Kidney (tissue), 14 donors: ENCODE results near the gene ZNF792. TPM values are rescaled to one million over a fixed set of nuclear protein-coding genes. Genes with fewer than 3 reads are reported as not detected.
"Not testable (repeated sequence)": the region's sequence is repeated elsewhere in the genome, so short reads cannot be mapped to it uniquely, and the experiment has no call there.

ENCODE experiments used
- DNase-seq, 5 donors: peaks; one replicate each; pipeline ENCODE4 v3.0.0-alpha.2; 2013 to 2020
- FAIRE-seq: peaks from 2 replicates; lab custom pipeline; 2012; peaks lifted over from hg19 to GRCh38; lab: Jason Lieb, UNC
- H3K27ac ChIP-seq, 2 donors: one replicate each; pipeline ENCODE4 v1.7.0; 2013; ENCODE audit warnings: low read depth in 2 of 2, low read length in 2 of 2, inconsistent platforms in 1 of 2
- H3K27me3 ChIP-seq: one replicate; pipeline ENCODE4 v1.7.1; 2013; ENCODE audit warnings: low read length, inconsistent platforms; ENCODE audit not compliant: control insufficient read depth, insufficient read depth
- H3K36me3 ChIP-seq, 3 donors: one replicate each; pipeline versions ENCODE4 v1.7.0 to v1.7.1; 2013; ENCODE audit warnings: low read length in 3 of 3, control low read depth in 1 of 3, inconsistent platforms in 1 of 3; ENCODE audit not compliant: insufficient read depth in 3 of 3, control insufficient read depth in 2 of 3
- H3K4me1 ChIP-seq, 3 donors: one replicate each; pipeline versions ENCODE4 v1.7.0 to v1.7.1; 2013; ENCODE audit warnings: low read length in 3 of 3, inconsistent platforms in 1 of 3, low read depth in 1 of 3; ENCODE audit not compliant: control insufficient read depth in 2 of 3, insufficient read depth in 2 of 3
- H3K4me3 ChIP-seq, 3 donors: one replicate each; pipeline versions ENCODE4 v1.7.0 to v1.8.1; 2013; ENCODE audit warnings: low read length in 3 of 3, control low read depth in 1 of 3, inconsistent platforms in 1 of 3
- H3K9ac ChIP-seq, 3 donors: one replicate each; pipeline versions ENCODE4 v1.7.0 to v1.7.1; 2013; ENCODE audit warnings: low read length in 3 of 3, control low read depth in 1 of 3, inconsistent platforms in 1 of 3
- H3K9me3 ChIP-seq, 3 donors: one replicate each; pipeline versions ENCODE4 v1.7.0 to v1.7.1; 2013; ENCODE audit warnings: low read length in 3 of 3, control low read depth in 1 of 3, inconsistent platforms in 1 of 3; ENCODE audit not compliant: control insufficient read depth in 2 of 3, insufficient read depth in 1 of 3
- intact Hi-C: fragments of 100-400 bp; cut with DNase I; formaldehyde crosslinking; loops from one replicate; pipeline ENCODE4 v1.11.1; 2022
- polyA plus RNA-seq: library from polyadenylated mRNA; stranded (reverse); fragments of 350-450 nt; fragmentation: Illumina TruSeq; extraction: RNeasy Lipid Tissue Mini Kit (QIAGEN cat#74804); gene quantifications from one replicate; pipeline ENCODE4 v1.2.3, GENCODE V29; 2014; ENCODE audit warnings: low read depth, low replicate concordance; ENCODE audit not compliant: insufficient read depth
- total RNA-seq: library from RNA; stranded (reverse); fragmentation: NEBNext Ultra II Directional; extraction: Animal tissue kit (Norgen Biotek cat#: 25700); gene quantifications from one replicate; pipeline ENCODE4 v1.2.1, GENCODE V29; 2021
- TF ChIP-seq, protein P1 (sequence below): IDR thresholded peaks from 3 replicates; pipeline ENCODE4 v1.5.1; 2012; ENCODE audit warnings: mild to moderate bottlenecking, moderate library complexity, borderline replicate concordance; ENCODE audit not compliant: insufficient read depth; ENCODE audit errors: extremely low read depth
- donor health status: control.
- donor health status: control.
- donor health status: control.
- donor health status: control.
- donor health status: control.
- donor health status: DM: yes; HTN: yes; CAD: no.
- donor health status: Normal renal cell carcinoma (clear cell type).

The ZNF792 gene
- total and polyA plus RNA-seq, 2 donors from 2014 or later, result 2.0 to 9.1 TPM

DNA sequence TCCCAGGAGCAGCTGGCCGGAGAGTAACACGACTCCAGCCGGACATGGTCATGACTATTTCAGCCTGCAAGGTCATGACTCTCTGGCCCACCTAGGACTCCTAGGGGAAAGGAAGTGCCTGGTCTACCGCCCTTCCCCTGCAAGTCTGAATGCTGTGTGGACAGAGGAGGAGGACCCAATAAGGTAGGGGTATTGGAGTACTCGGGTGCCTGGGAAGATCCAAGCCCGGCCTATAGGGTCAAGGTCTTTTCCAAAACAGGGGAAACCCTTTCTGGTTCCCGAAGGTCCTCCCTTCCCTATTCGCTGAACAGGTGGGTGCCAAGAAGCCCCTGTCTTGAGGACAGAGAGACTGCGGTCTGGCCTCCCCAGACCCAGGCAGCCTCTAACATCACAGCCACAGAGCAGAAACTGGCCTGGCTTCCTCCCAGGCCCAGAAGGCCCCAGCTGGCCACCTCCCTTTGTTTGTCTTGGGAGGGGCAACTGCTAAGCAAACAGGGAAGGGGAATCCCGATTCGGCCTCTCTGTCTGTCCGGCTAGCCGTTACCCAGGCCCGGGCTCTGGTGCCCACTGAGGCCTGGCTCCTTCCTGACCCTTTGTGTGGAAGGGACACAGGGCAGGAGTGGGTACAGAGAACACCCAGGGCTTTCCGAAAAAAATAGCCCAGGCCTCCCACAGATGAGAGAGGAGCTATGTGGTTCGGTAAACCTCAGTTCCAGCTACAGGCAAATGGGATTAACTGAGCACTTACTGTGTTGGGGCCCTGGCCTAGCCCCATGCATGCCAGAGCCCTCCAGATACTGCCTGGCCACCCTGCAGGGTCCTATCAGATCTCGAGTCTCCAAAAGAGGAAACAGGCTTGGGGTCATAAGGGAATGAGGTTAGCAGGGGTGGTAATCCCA is 30.9 kb upstream of the ZNF792 start:
- H3K4me1 ChIP-seq, result peaks cover 2 to 23% (median 14%) of the 10 kb centered on the region in 3 donors
- H3K27ac ChIP-seq, result peak overlapping the region; percentile 57 to 78
- no peak for FAIRE-seq
- H3K27me3 ChIP-seq, result no peaks in the 10 kb centered on the region
- no peaks in the 10 kb centered on the region for H3K36me3 ChIP-seq
- peak overlapping the region in 1 of 3 donors; percentile 26 for H3K9ac ChIP-seq
- no peak overlapping the region for H3K4me3 ChIP-seq
- no peaks in the 10 kb centered on the region for H3K9me3 ChIP-seq
- TF ChIP-seq, protein P1, sequence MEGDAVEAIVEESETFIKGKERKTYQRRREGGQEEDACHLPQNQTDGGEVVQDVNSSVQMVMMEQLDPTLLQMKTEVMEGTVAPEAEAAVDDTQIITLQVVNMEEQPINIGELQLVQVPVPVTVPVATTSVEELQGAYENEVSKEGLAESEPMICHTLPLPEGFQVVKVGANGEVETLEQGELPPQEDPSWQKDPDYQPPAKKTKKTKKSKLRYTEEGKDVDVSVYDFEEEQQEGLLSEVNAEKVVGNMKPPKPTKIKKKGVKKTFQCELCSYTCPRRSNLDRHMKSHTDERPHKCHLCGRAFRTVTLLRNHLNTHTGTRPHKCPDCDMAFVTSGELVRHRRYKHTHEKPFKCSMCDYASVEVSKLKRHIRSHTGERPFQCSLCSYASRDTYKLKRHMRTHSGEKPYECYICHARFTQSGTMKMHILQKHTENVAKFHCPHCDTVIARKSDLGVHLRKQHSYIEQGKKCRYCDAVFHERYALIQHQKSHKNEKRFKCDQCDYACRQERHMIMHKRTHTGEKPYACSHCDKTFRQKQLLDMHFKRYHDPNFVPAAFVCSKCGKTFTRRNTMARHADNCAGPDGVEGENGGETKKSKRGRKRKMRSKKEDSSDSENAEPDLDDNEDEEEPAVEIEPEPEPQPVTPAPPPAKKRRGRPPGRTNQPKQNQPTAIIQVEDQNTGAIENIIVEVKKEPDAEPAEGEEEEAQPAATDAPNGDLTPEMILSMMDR, result no peak
- intact Hi-C loops, result no loop called here
- peak in 2 of 5 donors; percentile 26 to 79 for DNase-seq

DNA sequence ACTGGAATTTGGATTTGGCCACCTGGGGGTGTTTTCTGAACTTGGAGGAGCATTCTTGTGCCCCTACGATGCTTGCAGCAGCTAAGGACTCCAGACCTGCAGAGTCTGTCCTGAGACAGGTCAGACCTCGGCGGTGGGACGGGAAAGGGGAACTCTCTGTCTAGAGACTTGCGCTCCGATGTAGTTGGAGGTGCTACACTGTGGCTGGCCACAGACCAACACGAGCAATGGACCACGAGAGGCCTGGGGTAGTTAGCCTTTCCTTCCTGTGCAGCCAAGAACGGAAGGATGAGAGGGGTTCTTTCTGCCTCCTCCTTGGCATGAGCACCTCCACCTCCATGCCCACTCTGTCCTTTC is 30.2 kb upstream of the ZNF792 start:
- peak overlapping the region in 1 of 3 donors; percentile 26 for H3K9ac ChIP-seq

DNA sequence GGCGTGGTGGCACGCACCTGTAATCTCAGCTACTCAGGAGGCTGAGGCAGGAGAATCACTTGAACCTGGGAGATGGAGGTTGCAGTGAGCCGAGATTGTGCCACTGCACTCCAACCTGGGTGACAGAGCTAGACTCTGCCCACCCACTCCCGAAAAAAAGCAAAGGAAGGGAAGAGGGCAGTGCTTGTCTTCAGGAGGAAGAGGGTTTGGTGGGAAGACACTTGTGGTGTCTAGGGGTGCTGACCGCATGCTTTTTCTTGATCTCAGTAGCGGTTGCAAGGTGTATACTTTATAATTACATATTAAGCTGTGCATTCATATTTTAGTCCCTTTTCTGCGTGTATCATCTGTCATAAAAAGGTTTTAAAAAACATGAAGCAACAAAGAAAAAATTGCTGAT is 28.6 kb upstream of the ZNF792 start:
- H3K9me3 ChIP-seq, H3K27me3 ChIP-seq, H3K27ac ChIP-seq, FAIRE-seq, H3K4me3 ChIP-seq, H3K36me3 ChIP-seq, intact Hi-C loops, H3K9ac ChIP-seq: not testable (repeated sequence)
- DNase-seq, result peak in 1 of 5 donors; percentile 2
- peaks cover 2 to 12% (median 9%) of the 10 kb centered on the region in 3 donors for H3K4me1 ChIP-seq

More for the DNA sequence above, 30.2 kb upstream of the ZNF792 start:
- TF ChIP-seq, protein P1, result no peak
- no peaks in the 10 kb centered on the region for H3K36me3 ChIP-seq
- intact Hi-C loops, result no loop called here
- H3K27me3 ChIP-seq, result no peaks in the 10 kb centered on the region
- H3K27ac ChIP-seq, result peak overlapping the region; percentile 57 to 78
- no peaks in the 10 kb centered on the region for H3K9me3 ChIP-seq
- FAIRE-seq (no peak), DNase-seq (no peak)
- peaks cover 2 to 19% (median 14%) of the 10 kb centered on the region in 3 donors for H3K4me1 ChIP-seq
- H3K4me3 ChIP-seq, result no peak overlapping the region

DNA sequence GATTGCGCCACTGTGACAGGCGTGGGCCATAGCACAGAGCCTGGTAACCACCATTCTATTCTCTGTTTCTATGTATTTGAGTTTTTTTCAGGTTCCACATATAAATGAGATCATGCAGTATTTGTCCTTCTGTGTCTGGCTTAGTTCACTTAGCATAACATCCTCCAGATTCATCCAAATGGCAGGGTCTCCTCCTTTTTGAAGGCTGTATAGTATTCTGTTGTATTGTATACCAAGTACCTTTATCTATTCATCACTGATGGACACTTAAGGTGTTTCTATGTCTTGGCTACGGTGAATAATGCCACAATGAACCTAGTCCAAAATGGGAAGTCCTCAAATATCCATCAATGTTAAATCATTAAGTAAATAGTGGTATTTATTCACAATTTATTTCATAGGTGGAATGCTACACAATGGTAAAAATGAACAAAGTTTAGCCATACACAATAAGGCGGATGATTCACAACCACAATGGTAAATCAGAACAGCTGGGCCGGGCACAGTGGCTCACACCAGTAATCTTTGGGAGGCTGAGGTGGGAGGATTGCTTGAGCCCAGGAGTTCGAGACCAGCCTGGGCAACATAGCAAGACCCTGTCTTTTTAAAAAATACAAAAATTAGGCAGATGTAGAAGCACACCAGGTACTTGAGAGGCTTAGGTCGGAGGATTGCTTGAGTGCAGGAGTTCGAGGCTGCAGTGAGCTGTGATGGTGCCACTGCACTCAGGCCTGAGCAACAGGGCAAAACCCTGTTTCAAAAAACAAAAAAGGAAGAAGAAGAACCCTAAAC is 27.7 kb upstream of the ZNF792 start:
- intact Hi-C loops, result no loop called here
- no peak overlapping the region for H3K27ac ChIP-seq
- FAIRE-seq, result no peak
- no peaks in the 10 kb centered on the region for H3K9me3 ChIP-seq
- no peak overlapping the region for H3K4me3 ChIP-seq
- peaks cover 0 to 9% (median 9%) of the 10 kb centered on the region in 3 donors for H3K4me1 ChIP-seq
- no peak overlapping the region for H3K9ac ChIP-seq
- H3K36me3 ChIP-seq, result no peaks in the 10 kb centered on the region
- H3K27me3 ChIP-seq, result no peaks in the 10 kb centered on the region
- TF ChIP-seq, protein P1, result no peak
- DNase-seq, result peak in 1 of 5 donors; percentile 4
